Activated T-cell treated with anti-CD3 and anti-CD28 coated beads for 4 hours (primary cell): Measurements from ENCODE around the gene STK32A.

Experiments
- DNase-seq: peaks from one replicate; pipeline ENCODE4 v3.0.0-alpha.2; 2020

Gene STK32A

GRCh38 chr5:147396070-147396823, 161.4 kb downstream of the STK32A start:
- DNase-seq: no peak

- no peak for DNase-seq
Measured at GRCh38 chr5:147397616-147398015, 162.8 kb downstream of the STK32A start.

GRCh38 chr5:147398860-147399259, 164.0 kb downstream of the STK32A start:
- no peak for DNase-seq

- DNase-seq: no peak
Measured at GRCh38 chr5:147400126-147400809, 165.4 kb downstream of the STK32A start.

GRCh38 chr5:147400881-147401280, 166.1 kb downstream of the STK32A start:
- DNase-seq: no peak

GRCh38 chr5:147403651-147404640, 169.1 kb downstream of the STK32A start:
- no peak for DNase-seq

GRCh38 chr5:147404706-147405105, 169.9 kb downstream of the STK32A start:
- no peak for DNase-seq

- no peak for DNase-seq
Measured at GRCh38 chr5:147406636-147407035, 171.8 kb downstream of the STK32A start.

- DNase-seq: no peak
Measured at GRCh38 chr5:147407094-147407681, 172.4 kb downstream of the STK32A start.

- no peak for DNase-seq
Measured at GRCh38 chr5:147408980-147409379, 174.2 kb downstream of the STK32A start.

GRCh38 chr5:147410496-147411358, 175.9 kb downstream of the STK32A start:
- no peak for DNase-seq

GRCh38 chr5:147411359-147412319, 176.8 kb downstream of the STK32A start:
- DNase-seq: no peak

GRCh38 chr5:147412561-147412960, 177.7 kb downstream of the STK32A start:
- DNase-seq: no peak

- no peak for DNase-seq
Measured at GRCh38 chr5:147413266-147413665, 178.4 kb downstream of the STK32A start.

- DNase-seq: no peak
Measured at GRCh38 chr5:147415651-147416050, 180.8 kb downstream of the STK32A start.

GRCh38 chr5:147417135-147417813, 182.4 kb downstream of the STK32A start:
- DNase-seq: no peak

- DNase-seq: no peak
Measured at GRCh38 chr5:147418613-147419012, 183.8 kb downstream of the STK32A start.

GRCh38 chr5:147426640-147427327, 192.0 kb downstream of the STK32A start:
- DNase-seq: no peak
